Thyroid gland (tissue), 4 donors: Measurements from ENCODE around the gene SARNP. TPM values are rescaled to one million over a fixed set of nuclear protein-coding genes. Genes with fewer than 3 reads are reported as not detected.
"Not testable (repeated sequence)": the region's sequence is repeated elsewhere in the genome, so short reads cannot be mapped to it uniquely, and the experiment has no call there.

Experiments
- DNase-seq, 2 donors: peaks; one replicate each; pipeline ENCODE4 v3.0.0-alpha.2; 2019
- H3K27ac ChIP-seq, 3 donors: fragments of 200-600 bp; sonication (generic); 1 replicate in 2 of 3; 2 replicates in 1 of 3; pipeline ENCODE4 v1.5.1; 2016 to 2019; ENCODE audit warnings: mild to moderate bottlenecking in 1 of 3, moderate library complexity in 1 of 3
- H3K27me3 ChIP-seq: fragments of 200-600 bp; sonication (generic); one replicate; pipeline ENCODE4 v1.5.1; 2019
- H3K36me3 ChIP-seq, 2 donors: fragments of 200-600 bp; sonication (generic); one replicate each; pipeline ENCODE4 v1.5.1; 2016 to 2019
- H3K4me1 ChIP-seq, 2 donors: fragments of 200-600 bp; sonication (generic); one replicate each; pipeline ENCODE4 v1.5.1; 2017 to 2019
- H3K4me3 ChIP-seq, 3 donors: fragments of 200-600 bp; sonication (generic); replicated peaks in 1 of 3; 1 replicate in 2 of 3; 2 replicates in 1 of 3; pipeline ENCODE4 v1.5.1; 2016; ENCODE audit warnings: mild to moderate bottlenecking in 1 of 3
- H3K9me3 ChIP-seq: fragments of 200-600 bp; sonication (generic); one replicate; pipeline ENCODE4 v1.5.1; 2017
- CTCF ChIP-seq, 6 experiments: fragments of 200-600 bp in 3 of 6; fragments of 450-650 bp in 3 of 6; sonication (generic) in 3 of 6; IDR thresholded peaks; one replicate each; pipeline ENCODE4 v1.5.1; 2016 to 2019; ENCODE audit warnings: antibody characterized with exemption in 6 of 6, mild to moderate bottlenecking in 2 of 6, inconsistent platforms in 1 of 6, moderate library complexity in 1 of 6
- POLR2A ChIP-seq, 2 donors: fragments of 450-650 bp; IDR thresholded peaks; one replicate each; pipeline ENCODE4 v1.6.1; 2017; ENCODE audit warnings: antibody characterized with exemption in 2 of 2, mild to moderate bottlenecking in 2 of 2, moderate library complexity in 1 of 2
- WGBS, 2 donors: methylation state at CpG; one replicate each; pipeline ENCODE4 v1.1.5; 2017; 5-methylcytosine and 5-hydroxymethylcytosine counted together
- intact Hi-C: fragments of 100-400 bp; cut with DNase I; formaldehyde crosslinking; loops from one replicate; pipeline ENCODE4 v1.15.1; 2023
- total RNA-seq, 4 donors: library from RNA; depleted of rRNA; stranded (reverse); fragments of >200 nt; gene quantifications; one replicate each; pipeline ENCODE4 v1.2.3, GENCODE V29; 2016

SARNP gene
- total RNA-seq, 4 donors from 2014 or later: 33.6 to 61.0 (median 52.3) TPM

DNA sequence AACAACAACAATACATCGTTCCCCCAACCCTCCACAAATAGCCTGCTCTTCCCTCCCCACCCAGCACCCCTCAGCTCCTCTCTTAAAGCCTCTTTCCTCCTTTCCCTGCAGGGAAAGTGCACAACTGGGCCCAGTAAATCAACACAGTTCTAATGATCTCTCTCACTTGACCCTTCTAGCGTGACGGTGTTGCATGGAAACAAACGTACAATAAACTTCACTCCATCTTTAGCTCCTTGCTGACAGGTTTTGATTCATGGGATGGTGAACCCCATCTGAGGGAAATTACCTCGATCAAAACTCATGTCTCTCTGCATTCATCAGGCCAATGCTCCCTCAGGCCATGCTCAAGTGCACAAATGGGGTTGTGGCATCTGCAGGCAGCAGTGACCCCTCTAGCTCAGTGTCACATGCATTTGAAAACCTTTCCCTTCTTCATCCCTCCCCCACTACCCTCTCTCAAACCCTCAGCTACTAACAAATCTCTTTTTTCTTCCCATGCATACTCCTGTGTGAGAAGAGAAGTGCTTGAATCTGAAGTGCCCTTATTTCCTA lies 51.7 kb downstream of the SARNP start:
- DNase-seq: peak; percentile 40 to 55
- no peak overlapping the region for H3K4me3 ChIP-seq
- no peaks in the 10 kb centered on the region for H3K27me3 ChIP-seq
- TF ChIP-seq POLR2A (IDR thresholded peaks at IDR 0.05) (no peak), CTCF (IDR thresholded peaks at IDR 0.05) (no peak)
- WGBS, 2 donors: 34 to 47% methylated on average over 5 of the region's 5 CpGs
- peaks cover 14 to 21% of the 10 kb centered on the region in 2 donors for H3K4me1 ChIP-seq
- peak overlapping the region in 2 of 3 donors; percentile 24 to 66 for H3K27ac ChIP-seq
- intact Hi-C loops: no loop called here
- H3K36me3 ChIP-seq: peaks cover 1 to 3% of the 10 kb centered on the region in 2 donors
- H3K9me3 ChIP-seq: no peaks in the 10 kb centered on the region

DNA sequence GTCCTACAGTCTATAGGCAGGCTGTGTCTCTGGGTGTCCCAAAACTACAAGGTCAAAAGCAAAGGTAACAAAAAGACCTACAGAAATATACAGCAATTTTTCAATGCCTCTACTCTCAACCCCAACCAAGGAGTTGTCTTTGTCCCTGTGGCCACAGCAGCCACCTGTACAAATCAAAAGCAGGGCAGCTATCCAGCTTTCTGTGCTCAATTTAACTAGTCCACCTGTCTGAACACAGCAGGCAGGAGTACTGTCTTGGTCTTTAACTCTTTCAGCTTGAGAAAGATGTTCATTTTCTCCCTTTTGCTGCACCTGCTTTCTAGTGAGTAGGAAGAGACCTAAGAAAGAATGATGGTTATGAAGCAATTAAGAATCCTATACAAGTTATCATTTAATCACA lies 54.9 kb downstream of the SARNP start:
- Histone ChIP-seq H3K27ac (no peak overlapping the region), H3K4me1 (peaks cover 14 to 21% of the 10 kb centered on the region in 2 donors), H3K9me3 (no peaks in the 10 kb centered on the region), H3K4me3 (no peak overlapping the region), H3K36me3 (peaks cover 18 to 25% of the 10 kb centered on the region in 2 donors), H3K27me3 (no peaks in the 10 kb centered on the region)
- TF ChIP-seq CTCF (IDR thresholded peaks at IDR 0.05) (no peak), POLR2A (IDR thresholded peaks at IDR 0.05) (no peak)
- intact Hi-C loops: no loop called here
- DNase-seq: no peak

DNA sequence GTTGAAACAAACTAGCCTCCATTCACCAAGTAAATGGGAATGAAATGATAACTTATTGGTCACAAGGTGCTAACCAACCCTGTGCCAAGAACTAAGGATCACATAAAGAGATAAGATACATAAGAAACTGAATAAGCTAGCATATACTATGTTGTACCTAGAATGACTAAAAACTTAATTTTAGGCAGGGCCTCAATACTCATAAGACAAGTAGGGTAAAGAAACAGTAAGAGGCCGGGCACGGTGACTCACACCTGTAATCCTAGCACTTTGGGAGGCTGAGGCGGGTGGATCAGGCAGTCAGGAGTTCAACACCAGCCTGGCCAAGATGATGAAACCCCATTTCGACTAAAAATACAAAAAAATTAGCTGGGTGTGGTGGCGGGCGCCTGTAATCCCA lies 56.9 kb downstream of the SARNP start:
- 95 to 97% methylated on average over 6 of the region's 6 CpGs for WGBS, 2 donors
- peaks cover 30 to 42% of the 10 kb centered on the region in 2 donors for H3K36me3 ChIP-seq
- H3K27ac ChIP-seq: no peak overlapping the region
- H3K9me3 ChIP-seq: no peaks in the 10 kb centered on the region
- intact Hi-C loops: no loop called here
- H3K4me3 ChIP-seq: no peak overlapping the region
- DNase-seq: no peak
- TF ChIP-seq POLR2A (IDR thresholded peaks at IDR 0.05) (no peak), CTCF (IDR thresholded peaks at IDR 0.05) (no peak)
- no peaks in the 10 kb centered on the region for H3K27me3 ChIP-seq
- H3K4me1 ChIP-seq: peaks cover 8 to 11% of the 10 kb centered on the region in 2 donors

GRCh38 chr12:55758575-55758974 lies 58.9 kb downstream of the SARNP start:
- H3K4me3 ChIP-seq, H3K4me1 ChIP-seq, H3K27ac ChIP-seq, H3K9me3 ChIP-seq, intact Hi-C loops, H3K27me3 ChIP-seq, DNase-seq: not testable (repeated sequence)
- WGBS, 2 donors: 94 to 100% methylated on average over 4 of the region's 4 CpGs
- peaks cover 35 to 42% of the 10 kb centered on the region in 2 donors for H3K36me3 ChIP-seq

DNA sequence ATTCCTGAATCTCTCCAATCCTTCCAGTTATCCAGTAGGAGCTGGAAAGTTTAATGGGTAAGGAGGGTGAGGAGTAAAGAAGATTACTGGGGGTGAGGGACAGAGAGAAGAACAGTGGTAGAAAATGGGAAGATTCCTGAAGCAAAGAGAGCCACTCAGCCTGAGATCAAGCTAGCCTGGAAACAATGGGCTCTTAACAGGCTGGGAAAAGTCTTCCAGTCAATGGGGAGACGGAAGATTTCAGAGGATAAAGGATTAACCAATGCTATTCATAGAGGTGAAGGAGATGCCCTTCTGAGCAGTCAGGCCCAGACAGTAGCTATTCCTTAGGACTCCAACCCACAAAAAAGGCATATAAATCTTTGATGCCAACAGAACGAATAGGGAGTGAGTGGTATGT lies 59.8 kb downstream of the SARNP start:
- Histone ChIP-seq H3K36me3 (peaks cover 40 to 42% of the 10 kb centered on the region in 2 donors), H3K4me3 (no peak overlapping the region), H3K27ac (no peak overlapping the region), H3K9me3 (no peaks in the 10 kb centered on the region), H3K27me3 (no peaks in the 10 kb centered on the region), H3K4me1 (peaks cover 0 to 3% of the 10 kb centered on the region in 2 donors)
- 75 to 92% methylated on average over 2 of the region's 2 CpGs for WGBS, 2 donors
- TF ChIP-seq POLR2A (IDR thresholded peaks at IDR 0.05) (no peak), CTCF (IDR thresholded peaks at IDR 0.05) (no peak)
- no peak for DNase-seq
- intact Hi-C loops: no loop called here
